CMK (cell line): Measurements from ENCODE around the gene SRGAP2.
A peak's percentile ranks its signal among the peaks of the same experiment; 100 is the strongest.
"Not testable (repeated sequence)": the region's sequence is repeated elsewhere in the genome, so short reads cannot be mapped to it uniquely, and the experiment has no call there.

Experiments used
- DNase-seq: peaks from one replicate; pipeline ENCODE4 v3.0.0-alpha.2; 2010; ENCODE audit warnings: low read depth

SRGAP2 gene

DNA sequence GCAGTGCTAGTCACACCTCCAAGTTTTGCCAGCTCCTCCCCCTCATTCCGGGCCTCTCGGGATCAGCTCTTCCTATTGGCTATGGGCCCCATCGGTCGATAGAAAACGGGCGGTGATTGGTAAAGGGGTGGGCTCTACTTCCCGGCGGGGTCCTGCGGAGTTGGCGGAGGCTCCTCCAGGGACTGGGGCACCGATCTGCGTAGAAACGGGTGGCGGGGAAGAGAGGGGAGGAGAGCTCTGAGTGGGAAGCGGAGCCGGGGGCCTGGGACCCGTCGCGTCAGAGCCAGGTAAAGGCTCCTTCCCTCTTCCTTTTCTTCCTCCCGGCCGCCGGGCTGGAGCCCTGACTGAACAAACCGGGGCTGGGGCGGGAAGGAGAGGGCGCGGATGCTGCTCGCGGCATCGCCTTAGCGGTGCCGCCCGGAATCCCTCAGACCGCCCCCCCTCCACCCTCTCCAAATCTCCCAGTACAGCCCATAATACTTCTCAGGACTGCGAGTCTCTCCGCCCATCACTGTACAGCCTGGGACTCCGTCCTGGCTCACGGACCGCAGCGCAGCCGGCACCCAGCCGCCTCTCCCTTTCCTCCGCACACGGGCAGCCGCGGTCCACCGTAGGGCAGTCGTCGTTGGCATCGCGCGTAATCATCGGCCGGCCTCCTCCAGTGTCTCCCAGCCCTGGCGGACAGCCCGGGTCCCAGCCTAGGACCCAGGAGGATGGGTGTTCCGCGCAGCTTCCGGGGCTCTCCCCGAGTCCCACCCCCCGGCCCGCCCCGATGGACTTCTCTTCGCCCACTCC lies at the start of gene SRGAP2:
Gene SRGAP2 (plus strand): TSS at position 178 of the 795 bp plus-strand sequence. CDS start 2,430 bp downstream, outside the sequence.
- peak; percentile 35 for DNase-seq

DNA sequence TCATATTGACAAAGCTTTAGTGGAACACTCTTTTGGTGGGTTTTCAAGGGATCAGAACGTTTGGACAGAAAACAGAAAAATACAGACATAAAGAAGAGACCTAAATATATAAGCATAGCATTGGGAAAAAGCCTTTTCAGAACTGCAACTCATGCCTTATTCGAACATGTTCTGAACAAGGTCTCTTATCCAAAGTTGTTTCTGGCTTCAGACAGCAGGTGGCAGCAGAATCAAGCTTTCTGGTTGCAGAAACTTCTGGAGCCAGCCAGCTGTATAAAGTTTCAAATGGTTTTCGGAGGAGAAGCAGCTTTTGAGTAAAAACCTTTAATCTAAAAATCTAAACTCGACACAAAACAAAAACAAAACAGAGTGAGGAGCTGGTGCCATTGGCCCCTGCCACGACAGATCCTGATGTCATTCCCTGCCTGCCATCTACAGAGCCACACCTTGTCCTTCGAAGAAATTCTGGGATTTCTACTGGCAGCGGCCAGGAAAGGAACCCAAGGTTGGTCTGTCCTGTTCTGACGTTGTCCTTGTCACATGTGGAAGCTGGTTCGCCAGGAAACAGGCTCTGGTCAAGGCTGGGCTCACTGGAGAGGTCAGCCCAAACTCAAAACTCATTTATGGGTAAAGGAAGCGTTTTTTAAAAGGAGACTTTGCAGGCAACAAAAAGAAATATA lies 35.9 kb upstream of the SRGAP2 start:
- not testable (repeated sequence) for DNase-seq

DNA sequence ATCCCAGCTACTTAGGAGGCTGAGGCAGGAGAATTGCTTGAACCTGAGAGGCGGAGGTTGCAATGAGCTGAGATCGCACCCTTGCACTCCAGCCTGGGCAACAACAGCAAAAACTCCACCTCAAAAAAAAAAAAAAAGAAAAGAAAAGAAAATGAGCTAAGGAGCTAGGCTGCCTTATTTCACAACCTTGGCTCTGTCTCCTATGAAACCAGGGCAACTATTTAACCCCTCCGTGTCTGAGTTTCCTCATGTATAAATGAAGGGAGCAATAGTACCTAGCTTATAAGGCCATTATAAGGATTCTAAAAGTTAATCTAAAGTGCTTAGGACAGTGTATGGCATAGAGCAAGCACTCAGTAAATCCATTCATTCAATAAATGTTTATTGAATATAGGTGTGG lies 33.5 kb upstream of the SRGAP2 start:
- not testable (repeated sequence) for DNase-seq

DNA sequence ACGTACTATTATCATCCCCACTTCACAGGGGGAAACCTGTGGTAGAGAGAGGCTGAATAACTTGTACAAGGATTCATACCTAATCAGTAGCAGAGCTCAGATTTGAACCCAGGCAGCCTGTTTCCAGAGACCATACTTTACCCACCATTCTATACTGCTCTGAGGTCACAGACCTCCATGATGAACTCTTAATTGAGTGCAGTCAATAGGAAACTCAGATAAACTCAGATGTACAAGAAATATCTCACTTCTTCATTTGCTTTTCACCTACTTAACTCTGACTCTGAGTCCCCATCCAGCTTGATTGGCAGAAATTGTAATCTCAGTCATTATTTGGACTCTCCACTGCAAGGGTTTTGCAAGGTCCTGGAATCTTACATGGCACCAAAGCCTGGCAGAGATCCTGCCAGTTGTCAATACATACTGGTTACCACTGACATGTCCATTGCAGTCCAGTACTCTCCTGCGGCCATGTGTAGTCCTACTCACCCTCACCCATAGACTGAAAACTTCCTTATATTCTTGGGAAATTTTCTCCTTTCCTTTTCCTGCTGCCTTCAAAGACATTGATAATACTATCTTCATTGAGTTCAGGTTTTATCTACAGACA lies 30.1 kb upstream of the SRGAP2 start:
- not testable (repeated sequence) for DNase-seq

DNA sequence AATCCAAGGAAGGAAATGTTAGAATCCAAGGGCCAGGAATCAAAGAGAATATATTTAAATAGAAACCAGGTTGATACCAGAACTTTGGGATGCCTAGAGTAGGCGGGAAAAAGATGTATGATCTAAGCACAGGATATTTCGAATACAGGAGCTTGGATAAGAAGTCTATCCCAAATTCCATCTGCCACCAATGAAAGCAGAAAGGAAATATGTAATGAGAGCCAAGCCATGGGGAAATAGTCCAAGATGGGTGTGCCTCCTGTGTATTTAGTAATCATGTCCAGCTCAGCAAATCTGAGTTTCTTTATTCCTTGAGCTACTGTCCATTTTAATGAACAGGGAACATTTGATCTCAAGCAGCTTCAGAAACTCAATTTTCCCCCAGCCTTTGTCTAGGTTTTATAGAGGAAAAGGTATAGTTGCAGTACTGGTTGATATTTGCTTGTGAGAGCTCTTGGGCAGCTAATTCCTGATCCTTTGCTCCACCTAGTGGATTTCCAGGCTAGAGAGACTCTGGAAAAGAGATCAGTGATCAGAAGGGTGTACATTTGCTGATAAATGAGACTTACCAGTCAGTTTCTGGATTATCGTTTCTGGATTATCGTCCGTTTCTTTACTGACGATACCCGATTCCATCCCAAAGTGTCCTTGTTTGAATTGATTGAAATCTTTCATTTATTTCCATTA lies 29.0 kb upstream of the SRGAP2 start:
- not testable (repeated sequence) for DNase-seq

DNA sequence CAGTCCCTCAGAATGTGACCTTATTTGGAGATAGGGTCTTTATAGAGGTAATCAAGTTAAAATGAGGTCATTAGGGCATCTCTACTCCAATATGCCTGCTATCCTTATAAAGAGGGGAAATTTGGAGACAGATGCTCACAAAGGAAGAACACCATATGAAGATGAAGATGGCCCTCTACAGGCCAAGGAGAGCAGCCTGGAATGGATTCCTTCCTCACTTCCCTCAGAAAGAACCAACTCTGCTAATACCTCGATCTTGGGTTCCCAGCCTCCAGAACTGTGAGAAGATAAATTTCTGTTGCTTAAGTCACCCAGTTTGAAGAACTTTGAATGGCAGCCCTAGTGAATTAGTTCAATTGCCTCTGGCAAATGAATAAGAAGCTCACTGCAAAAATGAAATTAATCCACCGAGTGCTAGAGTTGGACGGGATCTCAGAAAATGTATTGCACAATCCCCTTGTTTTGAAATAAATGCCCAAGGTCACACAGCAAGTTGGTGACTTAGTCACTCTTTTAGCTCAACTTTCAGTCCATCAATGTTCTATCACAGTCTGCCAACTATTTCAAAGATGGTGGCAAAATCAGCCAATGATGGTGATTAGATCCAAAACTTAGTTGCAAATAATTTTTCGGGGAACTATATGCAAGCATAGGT lies 27.8 kb upstream of the SRGAP2 start:
- DNase-seq, result not testable (repeated sequence)

DNA sequence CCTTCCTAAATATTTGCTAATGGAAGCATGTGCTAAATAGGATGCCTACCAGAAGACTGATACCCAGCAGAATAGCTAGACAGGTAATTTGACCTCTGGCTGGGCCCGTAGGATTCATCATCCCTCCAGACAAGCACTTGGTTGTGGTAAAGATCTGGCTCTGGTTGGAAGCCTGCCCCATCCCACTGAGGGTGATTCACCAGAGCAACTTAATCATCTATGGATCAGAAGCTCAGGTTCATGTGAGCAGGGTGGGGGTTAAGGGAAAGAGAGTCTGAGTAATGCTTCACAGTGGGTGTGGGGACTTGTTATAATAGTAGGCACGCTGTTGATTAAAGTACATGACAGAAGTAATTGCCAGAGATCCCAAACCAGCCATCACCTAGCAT lies 27.2 kb upstream of the SRGAP2 start:
- not testable (repeated sequence) for DNase-seq

DNA sequence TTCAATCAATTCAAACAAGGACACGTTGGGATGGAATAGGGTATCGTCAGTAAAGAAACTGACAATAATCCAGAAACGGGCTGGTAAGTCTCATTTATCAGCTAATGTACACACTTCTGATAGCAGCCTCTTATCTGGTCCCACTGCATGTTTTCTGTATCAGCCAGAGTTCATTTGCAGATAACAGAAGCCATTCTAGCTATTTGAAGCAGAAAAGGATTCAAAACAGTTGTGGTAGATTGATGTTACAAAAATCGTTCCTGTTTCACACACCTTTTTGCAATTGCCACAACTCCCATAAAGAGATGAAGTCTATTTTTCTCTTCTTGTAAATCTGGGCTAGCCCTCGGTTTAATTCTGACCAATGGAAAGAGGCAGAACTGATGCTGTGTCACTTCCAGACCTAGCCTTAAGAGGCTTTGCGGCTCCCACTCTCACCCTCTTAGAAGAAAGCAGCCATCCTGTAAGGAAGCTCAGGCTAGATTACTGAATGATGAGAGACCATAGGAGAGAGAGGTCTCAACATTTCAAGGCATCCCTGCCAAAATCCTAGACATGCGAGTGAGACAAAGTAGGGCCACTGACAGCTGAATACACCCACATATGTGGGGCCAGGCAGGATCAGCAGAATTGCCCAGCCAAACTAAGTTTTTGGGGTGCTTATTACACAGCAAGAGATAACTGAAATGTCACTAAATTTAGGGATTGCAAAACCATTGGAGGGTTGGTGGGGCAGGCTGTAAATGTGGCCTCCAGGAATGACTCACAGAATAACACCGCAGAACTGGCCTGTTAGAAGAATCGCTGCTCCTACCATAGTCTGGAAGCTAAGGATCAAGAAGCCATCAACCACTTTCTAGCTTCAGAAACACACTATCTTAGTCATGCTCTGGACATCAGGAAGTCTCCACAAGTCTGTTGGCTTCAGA lies 25.0 kb upstream of the SRGAP2 start:
- peak; percentile 55 for DNase-seq

DNA sequence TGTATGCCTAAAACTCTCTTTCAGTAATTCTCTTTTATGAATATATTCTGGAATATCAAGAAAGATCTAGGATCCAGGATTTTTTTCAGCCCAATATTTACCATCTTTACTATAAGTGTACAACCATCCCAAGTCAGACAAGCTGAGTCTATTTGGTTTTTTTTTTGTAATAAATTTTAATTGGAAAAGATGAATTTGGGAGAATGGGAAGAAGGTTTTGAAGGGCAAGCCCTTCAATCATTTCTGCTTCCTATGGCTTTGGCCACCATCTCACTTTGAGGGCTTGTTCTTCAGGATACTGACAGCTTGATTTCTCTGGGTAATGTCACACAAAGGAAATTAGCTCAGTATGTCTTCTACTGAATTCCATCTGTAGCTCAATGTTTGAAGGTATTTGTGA lies 23.7 kb upstream of the SRGAP2 start:
- not testable (repeated sequence) for DNase-seq

DNA sequence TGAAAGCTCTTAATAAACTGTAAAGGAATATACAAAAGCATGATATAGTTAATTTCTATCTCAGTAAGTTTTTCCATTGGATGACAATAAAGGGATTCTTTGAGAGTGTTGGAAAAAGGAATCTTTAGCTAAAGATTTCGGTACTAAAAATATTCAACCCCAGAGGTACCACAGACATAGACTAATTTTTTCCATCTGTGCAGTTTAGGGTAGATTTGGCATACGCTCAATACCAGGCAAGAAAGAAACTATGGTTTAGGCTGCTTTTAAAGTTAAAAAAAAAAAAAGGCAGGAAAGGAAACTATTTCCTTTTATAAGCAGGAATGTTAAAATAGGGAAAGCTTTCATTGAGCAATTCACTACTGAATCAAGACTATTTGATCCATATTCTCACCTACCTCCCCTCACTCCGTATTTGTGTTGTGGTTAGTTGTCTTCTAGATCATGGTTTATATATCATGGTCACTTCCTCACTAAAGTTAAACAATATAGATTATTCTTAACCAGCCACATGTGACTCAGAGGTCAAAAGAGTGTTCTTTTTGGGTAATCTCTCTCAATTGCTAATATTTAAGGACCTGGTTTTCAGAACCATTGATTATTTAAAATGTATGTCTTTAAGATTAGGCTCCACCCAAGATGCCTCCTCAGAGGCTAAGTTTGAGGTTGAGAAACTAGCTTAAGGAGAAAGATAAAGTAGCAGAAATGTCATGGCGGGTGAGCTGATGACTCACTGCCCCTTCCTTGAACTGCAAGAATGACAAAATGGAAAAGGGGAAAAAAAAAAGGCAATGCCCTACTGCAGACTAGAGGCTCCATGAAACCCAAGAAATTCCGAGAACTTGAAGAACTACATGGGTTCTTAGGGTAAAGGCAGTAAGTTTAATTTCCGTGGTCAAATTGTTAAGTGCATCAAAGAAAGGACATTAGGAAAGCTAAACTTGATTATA lies 20.7 kb upstream of the SRGAP2 start:
- not testable (repeated sequence) for DNase-seq

DNA sequence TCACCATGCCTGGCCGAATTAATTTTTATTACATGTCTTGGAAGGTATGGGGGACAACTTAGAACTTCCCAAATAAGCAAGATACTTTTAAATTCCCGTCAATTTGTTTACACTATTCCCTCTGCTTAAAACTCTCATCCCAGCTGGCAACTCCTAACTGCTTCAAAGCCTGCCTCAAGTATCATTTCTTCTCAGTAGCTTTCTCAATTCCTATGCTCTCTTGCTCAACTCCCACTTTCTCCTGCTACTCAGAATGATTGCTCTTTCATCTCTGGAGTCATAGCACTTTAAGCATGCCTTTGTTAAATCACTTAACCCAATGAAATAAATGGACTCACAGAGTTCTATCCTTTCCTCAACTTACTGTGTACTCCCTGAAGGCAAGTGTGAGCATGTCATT lies 19.6 kb upstream of the SRGAP2 start:
- not testable (repeated sequence) for DNase-seq

DNA sequence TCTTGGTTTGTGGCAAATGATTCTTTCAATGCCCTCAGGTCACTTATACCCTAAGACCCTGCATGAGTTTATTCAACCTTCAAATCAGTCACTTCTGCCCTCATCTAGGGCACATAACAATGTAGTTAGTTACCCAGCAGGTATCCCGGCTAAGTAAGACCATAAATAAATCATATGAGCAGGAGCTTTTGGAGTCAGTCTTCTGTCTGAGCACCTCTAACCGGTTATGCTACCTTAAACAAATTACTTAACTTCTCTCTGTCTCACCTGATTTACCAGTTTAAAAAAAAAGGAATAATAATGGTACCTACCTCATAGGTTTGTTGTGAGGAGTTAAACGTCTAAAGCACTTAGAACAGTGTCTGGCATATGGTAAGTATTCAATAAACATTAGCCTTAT lies 17.6 kb upstream of the SRGAP2 start:
- DNase-seq, result not testable (repeated sequence)

DNA sequence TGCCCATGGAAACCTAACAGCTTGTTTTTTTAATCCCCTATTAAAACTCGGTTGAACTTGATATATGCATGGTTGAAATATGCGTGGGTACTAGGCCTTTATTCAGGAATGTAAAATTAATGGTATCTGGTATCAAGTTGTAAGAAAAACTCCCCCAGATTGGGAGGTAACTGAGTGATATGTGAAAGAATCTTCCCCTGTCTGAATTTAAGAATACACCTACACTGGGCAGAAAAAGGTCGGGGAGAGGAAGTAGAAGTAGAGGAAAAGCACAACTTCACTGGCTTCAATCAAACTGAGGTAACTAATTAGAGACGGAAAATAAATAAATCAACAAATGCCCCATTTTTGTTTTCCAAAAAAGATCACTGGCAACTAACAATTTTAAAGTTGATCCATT lies 16.5 kb upstream of the SRGAP2 start:
- not testable (repeated sequence) for DNase-seq

DNA sequence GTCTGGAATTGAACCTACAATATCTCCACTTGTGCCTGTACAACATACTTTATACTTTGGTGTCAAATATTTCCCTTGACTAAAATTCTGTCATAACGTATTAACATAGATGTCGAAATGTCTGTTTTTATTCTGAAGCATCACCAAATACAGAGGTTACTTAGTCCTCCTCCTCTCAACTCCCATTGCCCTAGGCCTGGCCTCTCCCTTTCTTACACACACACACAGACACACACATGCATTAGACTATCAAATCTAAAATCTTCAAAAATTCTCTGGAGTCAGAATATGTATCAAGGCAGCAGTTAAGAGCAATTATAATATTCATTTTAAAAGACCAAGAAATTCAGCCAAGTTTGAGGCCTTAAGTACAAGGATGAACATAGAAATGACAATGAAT lies 8.2 kb upstream of the SRGAP2 start:
- not testable (repeated sequence) for DNase-seq

DNA sequence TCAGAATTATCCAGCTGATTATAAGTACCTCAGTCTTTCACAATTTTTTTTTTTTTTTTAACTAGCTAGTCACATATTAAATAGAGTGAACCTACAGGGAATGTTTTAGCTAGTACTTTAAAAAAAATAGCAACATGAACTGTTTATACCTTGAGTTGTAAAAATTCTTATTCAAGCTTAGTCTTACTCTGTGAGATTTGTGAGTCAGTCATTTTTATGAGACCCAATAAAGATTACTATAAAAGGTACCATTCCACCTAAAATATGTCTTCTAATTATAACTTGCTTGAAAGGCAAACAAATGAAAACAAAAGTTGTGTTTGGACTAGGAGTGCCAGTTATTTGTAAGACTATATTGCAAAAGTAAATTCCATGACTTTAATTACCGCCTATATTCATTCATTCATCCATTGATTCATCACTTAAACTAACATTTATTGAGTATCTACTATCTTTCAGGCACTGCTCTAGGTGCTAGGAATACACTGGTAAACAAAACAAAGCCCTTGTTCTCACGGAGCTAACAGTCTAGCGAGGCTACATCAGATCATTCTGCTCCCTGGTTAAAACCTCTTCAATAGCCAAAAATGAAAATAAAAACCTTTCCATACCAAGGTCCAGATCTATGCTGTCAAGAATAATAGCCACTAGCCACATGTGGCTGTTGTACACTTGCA lies 6.5 kb upstream of the SRGAP2 start:
- not testable (repeated sequence) for DNase-seq

DNA sequence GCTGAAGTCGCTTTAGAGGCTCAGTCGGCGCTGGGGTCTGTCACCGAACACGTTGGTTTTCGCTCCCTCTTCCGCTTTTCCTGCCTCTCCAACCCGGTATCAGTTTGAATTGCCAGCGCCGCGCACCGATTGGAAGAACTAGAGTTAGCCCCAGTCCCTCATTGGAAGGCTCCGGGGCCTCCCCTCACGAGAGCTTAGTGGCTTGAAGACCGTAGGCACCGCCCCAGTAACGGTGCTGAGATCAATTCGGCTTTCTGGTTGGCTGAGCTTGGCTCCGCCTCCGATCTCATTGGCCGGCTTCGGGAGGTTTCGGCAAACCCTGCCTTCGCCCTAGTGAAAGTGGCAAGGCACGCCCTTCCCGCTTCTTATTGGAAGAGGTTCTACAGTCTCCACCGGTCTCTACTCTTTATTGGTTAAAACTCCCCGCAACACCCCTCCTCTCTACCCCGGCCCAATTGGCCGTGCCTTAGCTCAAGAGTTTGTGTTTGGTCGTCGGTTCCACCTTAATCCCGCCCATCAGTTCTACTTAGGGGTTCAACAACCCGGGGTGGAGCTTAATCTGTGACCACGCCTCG lies 465 bp upstream of the SRGAP2 start, which contains the start of gene FAM72A:
Gene FAM72A (minus strand): TSS at position 51 of the 575 bp plus-strand sequence. CDS start 814 bp downstream, outside the sequence.
- DNase-seq, result peak; percentile 97

DNA sequence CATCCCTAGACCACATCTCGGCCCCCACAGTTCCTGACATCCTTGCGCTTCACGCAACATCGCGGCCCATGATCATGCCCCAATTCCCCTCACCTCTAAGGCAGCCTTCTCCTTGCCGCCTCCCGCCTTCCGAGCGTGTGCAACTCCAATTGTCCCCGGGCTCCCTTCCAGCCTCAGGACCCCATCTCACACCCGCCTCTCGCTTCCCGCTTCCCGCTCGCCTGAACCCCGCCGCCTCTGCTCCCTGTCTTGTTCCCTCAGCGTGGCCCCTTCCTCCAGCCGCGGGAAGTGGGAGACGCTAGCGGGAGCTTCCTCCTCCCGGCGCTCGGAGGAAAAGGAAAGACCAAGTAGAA lies 794 bp downstream of the SRGAP2 start:
- DNase-seq, result not testable (repeated sequence)

DNA sequence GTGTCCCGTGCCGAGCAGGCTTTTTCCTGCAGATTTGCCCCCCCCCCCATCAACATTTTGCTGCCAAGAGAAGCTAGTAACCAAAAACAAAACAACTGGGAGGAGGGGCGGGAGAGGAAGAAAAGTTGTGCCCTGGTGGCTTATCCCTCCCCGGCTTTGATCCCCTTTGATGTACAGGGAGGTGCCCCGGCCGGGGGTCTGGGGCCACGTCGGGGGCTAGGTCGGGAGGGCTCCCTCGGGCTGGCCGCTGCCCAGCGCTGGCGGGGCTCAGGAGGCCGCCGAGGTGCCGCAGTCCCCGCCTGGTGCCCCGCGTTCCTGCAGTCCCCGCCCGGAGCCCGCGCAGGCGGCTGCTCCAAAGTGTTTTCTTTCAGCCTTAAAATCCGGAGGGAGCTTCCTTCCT lies 1.5 kb downstream of the SRGAP2 start:
- not testable (repeated sequence) for DNase-seq
